ENCODE results near the gene TDP2.
"Not testable (repeated sequence)": the region's sequence is repeated elsewhere in the genome, so short reads cannot be mapped to it uniquely, and the experiment has no call there.

TDP2 gene

GRCh38 chr6:24683297-24684296 lies 16.9 kb upstream of the TDP2 start:
- no peak for DNase-seq (ENCODE audit: extremely low read depth in 1 of 2, low read depth in 1 of 2)

GRCh38 chr6:24680582-24680981 lies 13.9 kb upstream of the TDP2 start:
- DNase-seq (ENCODE audit: extremely low read depth in 1 of 2, low read depth in 1 of 2), result no peak

GRCh38 chr6:24678792-24679352 lies 12.2 kb upstream of the TDP2 start:
- DNase-seq (ENCODE audit: extremely low read depth in 1 of 2, low read depth in 1 of 2), result not testable (repeated sequence)

GRCh38 chr6:24673625-24674024 lies 6.9 kb upstream of the TDP2 start:
- DNase-seq (ENCODE audit: extremely low read depth in 1 of 2, low read depth in 1 of 2), result no peak

- DNase-seq (ENCODE audit: extremely low read depth in 1 of 2, low read depth in 1 of 2), result no peak
These were observed 6.0 kb upstream of the TDP2 start for GRCh38 chr6:24672620-24673182.

GRCh38 chr6:24671077-24671476 lies 4.4 kb upstream of the TDP2 start:
- not testable (repeated sequence) for DNase-seq (ENCODE audit: extremely low read depth in 1 of 2, low read depth in 1 of 2)

GRCh38 chr6:24670492-24670891 lies 3.8 kb upstream of the TDP2 start:
- DNase-seq (ENCODE audit: extremely low read depth in 1 of 2, low read depth in 1 of 2), result not testable (repeated sequence)

- no peak for DNase-seq (ENCODE audit: extremely low read depth in 1 of 2, low read depth in 1 of 2)
These were observed 2.3 kb upstream of the TDP2 start for GRCh38 chr6:24668997-24669361.

GRCh38 chr6:24668066-24668996 lies 1.6 kb upstream of the TDP2 start:
- DNase-seq (ENCODE audit: extremely low read depth in 1 of 2, low read depth in 1 of 2), result not testable (repeated sequence)

GRCh38 chr6:24667378-24667803 lies 692 bp upstream of the TDP2 start:
- DNase-seq (ENCODE audit: extremely low read depth in 1 of 2, low read depth in 1 of 2), result no peak

- peak; percentile 4 to 7 for DNase-seq (ENCODE audit: extremely low read depth in 1 of 2, low read depth in 1 of 2)
These were observed 530 bp downstream of the TDP2 start for GRCh38 chr6:24666097-24666640.

- DNase-seq (ENCODE audit: extremely low read depth in 1 of 2, low read depth in 1 of 2), result no peak
These were observed 2.4 kb downstream of the TDP2 start for GRCh38 chr6:24664046-24664987.

- DNase-seq (ENCODE audit: extremely low read depth in 1 of 2, low read depth in 1 of 2), result no peak
These were observed 3.5 kb downstream of the TDP2 start for GRCh38 chr6:24663189-24663588.

- no peak for DNase-seq (ENCODE audit: extremely low read depth in 1 of 2, low read depth in 1 of 2)
These were observed 4.5 kb downstream of the TDP2 start for GRCh38 chr6:24662236-24662635.

GRCh38 chr6:24661759-24662158 lies 4.9 kb downstream of the TDP2 start:
- DNase-seq (ENCODE audit: extremely low read depth in 1 of 2, low read depth in 1 of 2), result not testable (repeated sequence)

- no peak for DNase-seq (ENCODE audit: extremely low read depth in 1 of 2, low read depth in 1 of 2)
These were observed 6.6 kb downstream of the TDP2 start for GRCh38 chr6:24660105-24660504.

GRCh38 chr6:24659561-24659960 lies 7.1 kb downstream of the TDP2 start:
- DNase-seq (ENCODE audit: extremely low read depth in 1 of 2, low read depth in 1 of 2), result no peak

- no peak for DNase-seq (ENCODE audit: extremely low read depth in 1 of 2, low read depth in 1 of 2)
These were observed 7.8 kb downstream of the TDP2 start for GRCh38 chr6:24658573-24659560.
